ENCODE results near the gene CFAP69.

The CFAP69 gene

DNA sequence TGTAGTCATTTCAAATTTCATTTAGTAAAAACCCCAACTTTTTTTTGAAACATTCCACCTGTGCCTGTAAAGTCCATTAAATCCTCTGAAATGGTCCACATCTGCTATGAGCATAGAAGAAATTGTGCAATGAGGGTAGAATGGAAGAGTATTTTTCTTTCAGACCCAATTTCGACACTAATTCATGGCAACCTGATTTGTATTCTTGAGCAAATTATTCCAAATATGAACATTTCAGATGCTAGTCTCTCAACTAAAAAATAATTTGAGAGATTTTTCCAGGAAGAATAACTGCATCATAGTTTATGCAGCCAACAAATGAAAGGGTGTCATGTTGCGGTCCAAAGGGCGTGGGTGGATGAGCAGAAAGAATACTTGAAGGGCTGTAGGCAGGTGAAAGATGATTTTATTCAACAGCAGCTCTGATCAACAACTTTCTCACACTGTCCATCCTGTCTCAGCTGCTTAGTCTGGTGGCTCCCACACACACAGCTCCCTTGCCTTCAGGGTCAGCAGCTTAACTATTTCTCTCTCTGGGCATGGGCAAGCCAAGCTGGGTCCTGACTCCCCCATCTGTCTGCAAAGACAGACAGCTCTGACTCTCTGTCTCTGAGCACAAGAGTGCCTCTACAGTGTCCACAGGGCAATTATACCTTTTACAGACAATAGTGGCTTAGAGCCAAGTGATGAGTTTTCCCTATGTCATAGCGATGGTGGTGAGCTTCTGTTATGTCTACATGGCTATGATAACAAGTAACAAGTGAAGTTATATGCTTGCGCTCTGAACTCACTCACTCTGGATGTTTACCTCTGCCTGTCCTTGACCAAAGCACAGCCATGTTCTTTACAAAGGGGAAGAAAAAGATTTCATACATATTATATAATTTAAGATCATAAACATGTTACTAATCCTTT lies 21.9 kb upstream of the CFAP69 start:
- no peak overlapping the region for H3K4me3 ChIP-seq (ENCODE audit: insufficient read length, low read depth)
- H3K27me3 ChIP-seq (ENCODE audit: insufficient read depth, insufficient read length) = no peaks in the 10 kb centered on the region
- H3K9me3 ChIP-seq (ENCODE audit: insufficient read depth, low read length) = no peaks in the 10 kb centered on the region
- no peaks in the 10 kb centered on the region for H3K36me3 ChIP-seq (ENCODE audit: insufficient read depth, insufficient read length, low read length)
- no peak for TF ChIP-seq SUZ12 (IDR thresholded peaks at IDR 0.05; ENCODE audit: extremely low read depth, insufficient read depth, insufficient read length)
- TF ChIP-seq YY1 (IDR thresholded peaks at IDR 0.05; ENCODE audit: insufficient read depth, insufficient read length) = no peak
- DNase-seq (ENCODE audit: low read depth, low spot score) = no peak
- no peak overlapping the region for H3K9ac ChIP-seq (ENCODE audit: insufficient read length, low read depth)
- H3K4me1 ChIP-seq (ENCODE audit: insufficient read depth, insufficient read length) = no peaks in the 10 kb centered on the region

DNA sequence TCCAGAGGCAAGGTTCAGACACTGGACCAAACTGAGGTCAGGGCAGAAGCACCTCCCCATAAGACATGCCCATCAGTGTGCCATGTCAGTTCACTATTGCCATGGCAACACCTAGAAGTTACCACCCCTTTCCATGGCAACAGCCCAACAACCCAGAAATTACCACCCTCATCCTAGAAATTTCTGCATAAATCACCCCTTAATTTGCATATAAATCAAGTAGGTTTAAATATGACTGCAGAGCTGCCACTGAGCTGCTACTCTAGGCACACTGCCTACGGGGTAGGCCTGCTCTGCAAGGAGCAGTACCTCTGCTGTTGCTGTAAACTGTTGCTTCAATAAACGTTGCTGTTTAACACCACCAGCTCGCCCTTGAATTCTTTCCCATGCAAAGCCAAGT lies 20.8 kb upstream of the CFAP69 start:
- no peak overlapping the region for H3K9ac ChIP-seq (ENCODE audit: insufficient read length, low read depth)
- no peaks in the 10 kb centered on the region for H3K4me1 ChIP-seq (ENCODE audit: insufficient read depth, insufficient read length)
- H3K9me3 ChIP-seq (ENCODE audit: insufficient read depth, low read length) = no peaks in the 10 kb centered on the region
- TF ChIP-seq YY1 (IDR thresholded peaks at IDR 0.05; ENCODE audit: insufficient read depth, insufficient read length) = no peak
- TF ChIP-seq SUZ12 (IDR thresholded peaks at IDR 0.05; ENCODE audit: extremely low read depth, insufficient read depth, insufficient read length) = no peak
- no peak for TF ChIP-seq ZNF274 (IDR thresholded peaks at IDR 0.05; ENCODE audit: low read depth, low read length)
- no peaks in the 10 kb centered on the region for H3K27me3 ChIP-seq (ENCODE audit: insufficient read depth, insufficient read length)
- no peak overlapping the region for H3K4me3 ChIP-seq (ENCODE audit: insufficient read length, low read depth)
- peak; percentile 77 for DNase-seq (ENCODE audit: low read depth, low spot score)
- no peaks in the 10 kb centered on the region for H3K36me3 ChIP-seq (ENCODE audit: insufficient read depth, insufficient read length, low read length)

GRCh38 chr7:90225181-90225580 lies 19.8 kb upstream of the CFAP69 start:
- Histone ChIP-seq H3K4me1 (ENCODE audit: insufficient read depth, insufficient read length) (no peaks in the 10 kb centered on the region), H3K9ac (ENCODE audit: insufficient read length, low read depth) (no peak overlapping the region), H3K4me3 (ENCODE audit: insufficient read length, low read depth) (no peak overlapping the region), H3K9me3 (ENCODE audit: insufficient read depth, low read length) (no peaks in the 10 kb centered on the region), H3K36me3 (ENCODE audit: insufficient read depth, insufficient read length, low read length) (no peaks in the 10 kb centered on the region), H3K27me3 (ENCODE audit: insufficient read depth, insufficient read length) (no peaks in the 10 kb centered on the region)
- TF ChIP-seq YY1 (IDR thresholded peaks at IDR 0.05; ENCODE audit: insufficient read depth, insufficient read length) = no peak
- no peak for TF ChIP-seq ZNF274 (IDR thresholded peaks at IDR 0.05; ENCODE audit: low read depth, low read length)
- TF ChIP-seq SUZ12 (IDR thresholded peaks at IDR 0.05; ENCODE audit: extremely low read depth, insufficient read depth, insufficient read length) = no peak
- no peak for DNase-seq (ENCODE audit: low read depth, low spot score)

- no peaks in the 10 kb centered on the region for H3K36me3 ChIP-seq (ENCODE audit: insufficient read depth, insufficient read length, low read length)
- no peaks in the 10 kb centered on the region for H3K4me1 ChIP-seq (ENCODE audit: insufficient read depth, insufficient read length)
- no peak overlapping the region for H3K4me3 ChIP-seq (ENCODE audit: insufficient read length, low read depth)
- no peak for DNase-seq (ENCODE audit: low read depth, low spot score)
- no peak overlapping the region for H3K9ac ChIP-seq (ENCODE audit: insufficient read length, low read depth)
- TF ChIP-seq YY1 (IDR thresholded peaks at IDR 0.05; ENCODE audit: insufficient read depth, insufficient read length) = no peak
- no peak for TF ChIP-seq ZNF274 (IDR thresholded peaks at IDR 0.05; ENCODE audit: low read depth, low read length)
- no peak for TF ChIP-seq SUZ12 (IDR thresholded peaks at IDR 0.05; ENCODE audit: extremely low read depth, insufficient read depth, insufficient read length)
- H3K9me3 ChIP-seq (ENCODE audit: insufficient read depth, low read length) = no peaks in the 10 kb centered on the region
- H3K27me3 ChIP-seq (ENCODE audit: insufficient read depth, insufficient read length) = no peaks in the 10 kb centered on the region
Measured at GRCh38 chr7:90225601-90226000, 19.4 kb upstream of the CFAP69 start.

DNA sequence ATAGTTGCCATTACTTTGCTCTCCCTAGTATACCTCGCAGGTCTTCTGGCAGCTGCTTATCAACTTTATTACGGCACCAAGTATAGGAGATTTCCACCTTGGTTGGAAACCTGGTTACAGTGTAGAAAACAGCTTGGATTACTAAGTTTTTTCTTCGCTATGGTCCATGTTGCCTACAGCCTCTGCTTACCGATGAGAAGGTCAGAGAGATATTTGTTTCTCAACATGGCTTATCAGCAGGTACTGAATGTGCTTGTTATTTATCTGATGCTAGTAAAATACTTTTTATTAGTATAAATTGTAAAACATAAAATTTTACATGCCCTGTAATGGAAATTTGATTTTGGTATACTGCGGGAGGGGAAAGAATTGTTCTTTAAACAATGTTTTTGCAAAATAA lies 17.7 kb upstream of the CFAP69 start:
- no peak for DNase-seq (ENCODE audit: low read depth, low spot score)
- TF ChIP-seq ZNF274 (IDR thresholded peaks at IDR 0.05; ENCODE audit: low read depth, low read length) (no peak), SUZ12 (IDR thresholded peaks at IDR 0.05; ENCODE audit: extremely low read depth, insufficient read depth, insufficient read length) (no peak)
- no peak overlapping the region for H3K9ac ChIP-seq (ENCODE audit: insufficient read length, low read depth)
- no peaks in the 10 kb centered on the region for H3K36me3 ChIP-seq (ENCODE audit: insufficient read depth, insufficient read length, low read length)
- H3K9me3 ChIP-seq (ENCODE audit: insufficient read depth, low read length) = no peaks in the 10 kb centered on the region
- no peaks in the 10 kb centered on the region for H3K27me3 ChIP-seq (ENCODE audit: insufficient read depth, insufficient read length)
- H3K4me1 ChIP-seq (ENCODE audit: insufficient read depth, insufficient read length) = no peaks in the 10 kb centered on the region
- no peak overlapping the region for H3K4me3 ChIP-seq (ENCODE audit: insufficient read length, low read depth)

- Histone ChIP-seq H3K36me3 (ENCODE audit: insufficient read depth, insufficient read length, low read length) (no peaks in the 10 kb centered on the region), H3K4me1 (ENCODE audit: insufficient read depth, insufficient read length) (no peaks in the 10 kb centered on the region), H3K9me3 (ENCODE audit: insufficient read depth, low read length) (no peaks in the 10 kb centered on the region), H3K9ac (ENCODE audit: insufficient read length, low read depth) (no peak overlapping the region), H3K27me3 (ENCODE audit: insufficient read depth, insufficient read length) (no peaks in the 10 kb centered on the region), H3K4me3 (ENCODE audit: insufficient read length, low read depth) (no peak overlapping the region)
- TF ChIP-seq YY1 (IDR thresholded peaks at IDR 0.05; ENCODE audit: insufficient read depth, insufficient read length) = no peak
- TF ChIP-seq SUZ12 (IDR thresholded peaks at IDR 0.05; ENCODE audit: extremely low read depth, insufficient read depth, insufficient read length) = no peak
- no peak for TF ChIP-seq ZNF274 (IDR thresholded peaks at IDR 0.05; ENCODE audit: low read depth, low read length)
- no peak for DNase-seq (ENCODE audit: low read depth, low spot score)
Measured at GRCh38 chr7:90229682-90230081, 15.3 kb upstream of the CFAP69 start.

- Histone ChIP-seq H3K4me1 (ENCODE audit: insufficient read depth, insufficient read length) (no peaks in the 10 kb centered on the region), H3K27me3 (ENCODE audit: insufficient read depth, insufficient read length) (no peaks in the 10 kb centered on the region), H3K4me3 (ENCODE audit: insufficient read length, low read depth) (no peak overlapping the region), H3K36me3 (ENCODE audit: insufficient read depth, insufficient read length, low read length) (no peaks in the 10 kb centered on the region), H3K9me3 (ENCODE audit: insufficient read depth, low read length) (no peaks in the 10 kb centered on the region), H3K9ac (ENCODE audit: insufficient read length, low read depth) (no peak overlapping the region)
- no peak for DNase-seq (ENCODE audit: low read depth, low spot score)
- TF ChIP-seq SUZ12 (IDR thresholded peaks at IDR 0.05; ENCODE audit: extremely low read depth, insufficient read depth, insufficient read length) (no peak), YY1 (IDR thresholded peaks at IDR 0.05; ENCODE audit: insufficient read depth, insufficient read length) (no peak), ZNF274 (IDR thresholded peaks at IDR 0.05; ENCODE audit: low read depth, low read length) (no peak)
Measured at GRCh38 chr7:90230834-90231233, 14.1 kb upstream of the CFAP69 start.
